SK-N-SH (cell line): Measurements from ENCODE around the gene KLK5.

Experiments used
- CTCF ChIP-seq: fragments of 200-600 bp; sonication (generic); IDR thresholded peaks from 2 replicates; pipeline ENCODE4 v1.6.1; 2017; ENCODE audit warnings: antibody characterized with exemption, mild to moderate bottlenecking, moderate library complexity
- ELF1 ChIP-seq: IDR thresholded peaks from 2 replicates; pipeline ENCODE4 v1.4.0; 2012
- EP300 ChIP-seq, 2 experiments: IDR thresholded peaks; 2 replicates each; pipeline versions ENCODE4 v1.4.0 to v1.6.1; 2012; ENCODE audit warnings: borderline replicate concordance in 1 of 2, low read depth in 1 of 2, low read length in 1 of 2
- FOSL2 ChIP-seq: IDR thresholded peaks from 2 replicates; pipeline ENCODE4 v1.4.0; 2012; ENCODE audit warnings: low read depth, mild to moderate bottlenecking, moderate library complexity, borderline replicate concordance
- GABPA ChIP-seq: IDR thresholded peaks from 2 replicates; pipeline ENCODE4 v1.4.0; 2012; ENCODE audit warnings: low read depth, mild to moderate bottlenecking
- POLR2AphosphoS5 ChIP-seq: IDR thresholded peaks from 2 replicates; pipeline ENCODE4 v1.6.1; 2012; ENCODE audit warnings: low read depth, low read length
- RAD21 ChIP-seq: IDR thresholded peaks from 2 replicates; pipeline ENCODE4 v1.6.1; 2012; ENCODE audit warnings: mild to moderate bottlenecking, low read length
- REST ChIP-seq: IDR thresholded peaks from 2 replicates; pipeline ENCODE4 v1.6.1; 2012; ENCODE audit warnings: mild to moderate bottlenecking, low read depth, low read length, moderate library complexity
- SIN3A ChIP-seq: IDR thresholded peaks from 2 replicates; pipeline ENCODE4 v1.6.1; 2012; ENCODE audit warnings: low read depth, mild to moderate bottlenecking, low read length, moderate library complexity, borderline replicate concordance
- TAF1 ChIP-seq: IDR thresholded peaks from 2 replicates; pipeline ENCODE4 v1.6.1; 2012; ENCODE audit warnings: low read depth, mild to moderate bottlenecking, low read length, moderate library complexity, borderline replicate concordance
- YY1 ChIP-seq: IDR thresholded peaks from 2 replicates; pipeline ENCODE4 v1.4.0; 2012; ENCODE audit warnings: low read depth, mild to moderate bottlenecking
- TF ChIP-seq, protein P1 (sequence below): IDR thresholded peaks from 2 replicates; pipeline ENCODE4 v1.4.0; 2012; ENCODE audit warnings: low read depth

DNA sequence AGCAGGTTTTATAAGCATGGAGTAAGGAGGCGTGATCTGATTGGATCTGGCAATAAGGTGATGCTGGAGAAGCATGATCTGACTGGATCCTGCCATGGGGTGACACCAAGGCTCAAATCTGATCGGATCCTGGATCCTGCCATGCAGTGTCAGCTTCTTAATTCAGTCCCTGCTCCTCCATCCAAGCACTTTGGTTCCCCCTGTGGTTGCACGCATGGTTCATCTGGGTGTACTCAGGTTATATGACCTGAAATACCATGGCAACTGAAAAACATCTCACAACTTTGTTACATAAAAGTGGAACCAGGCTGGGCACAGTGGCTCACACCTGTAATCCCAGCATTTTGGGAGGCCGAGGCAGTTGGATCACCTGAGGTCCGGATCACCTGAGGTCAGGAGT is 24.0 kb downstream of the KLK5 start:
- TF ChIP-seq EP300 (IDR thresholded peaks at IDR 0.05; ENCODE audit: borderline replicate concordance in 1 of 2, low read depth in 1 of 2, low read length in 1 of 2) (no peak), CTCF (no peak), SIN3A (no peak), POLR2AphosphoS5 (no peak), RAD21 (no peak), ELF1 (no peak), TAF1 (no peak), YY1 (no peak), FOSL2 (no peak), REST (no peak), GABPA (no peak)
- TF ChIP-seq, protein P1, sequence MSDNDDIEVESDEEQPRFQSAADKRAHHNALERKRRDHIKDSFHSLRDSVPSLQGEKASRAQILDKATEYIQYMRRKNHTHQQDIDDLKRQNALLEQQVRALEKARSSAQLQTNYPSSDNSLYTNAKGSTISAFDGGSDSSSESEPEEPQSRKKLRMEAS = no peak
